Uterus (tissue), 4 donors: Measurements from ENCODE around the gene ITGB5. TPM values are rescaled to one million over a fixed set of nuclear protein-coding genes. Genes with fewer than 3 reads are reported as not detected.

Experiments used
- DNase-seq, 2 donors: peaks; one replicate each; pipeline ENCODE4 v3.0.0-alpha.2; 2019 to 2020
- H3K27ac ChIP-seq, 2 donors: fragments of 200-600 bp; sonication (generic); 1 replicate in 1 of 2; 2 replicates in 1 of 2; pipeline ENCODE4 v1.5.1; 2016 to 2018
- H3K27me3 ChIP-seq, 2 donors: fragments of 200-600 bp; sonication (generic); one replicate each; pipeline ENCODE4 v1.5.1; 2018 to 2019; ENCODE audit warnings: control low read depth in 1 of 2
- H3K36me3 ChIP-seq, 2 donors: fragments of 200-600 bp; sonication (generic); one replicate each; pipeline ENCODE4 v1.5.1; 2019; ENCODE audit warnings: control low read depth in 1 of 2
- H3K4me1 ChIP-seq, 2 donors: fragments of 200-600 bp; sonication (generic); one replicate each; pipeline ENCODE4 v1.5.1; 2018 to 2019; ENCODE audit warnings: control low read depth in 1 of 2
- H3K4me3 ChIP-seq, 2 donors: fragments of 200-600 bp; sonication (generic); 1 replicate in 1 of 2; 2 replicates in 1 of 2; pipeline ENCODE4 v1.5.1; 2018 to 2019; ENCODE audit warnings: mild to moderate bottlenecking in 1 of 2
- H3K9me3 ChIP-seq, 2 donors: fragments of 200-600 bp; sonication (generic); one replicate each; pipeline ENCODE4 v1.5.1; 2019; ENCODE audit warnings: control low read depth in 1 of 2
- CTCF ChIP-seq, 4 experiments: fragments of 200-600 bp in 2 of 4; fragments of 450-650 bp in 2 of 4; sonication (generic) in 2 of 4; IDR thresholded peaks; one replicate each; pipeline ENCODE4 v1.5.1; 2016 to 2019; ENCODE audit warnings: antibody characterized with exemption in 4 of 4, mild to moderate bottlenecking in 2 of 4, moderate library complexity in 1 of 4
- POLR2A ChIP-seq, 2 donors: fragments of 450-650 bp; IDR thresholded peaks; one replicate each; pipeline ENCODE4 v1.6.1; 2016; ENCODE audit warnings: antibody characterized with exemption in 2 of 2, mild to moderate bottlenecking in 1 of 2, moderate library complexity in 1 of 2
- intact Hi-C: fragments of 100-400 bp; cut with DNase I; formaldehyde crosslinking; loops from one replicate; pipeline ENCODE4 v1.15.1; 2023; ENCODE audit warnings: low total_unique reads
- total RNA-seq, 4 donors: library from RNA; depleted of rRNA in 3 of 4; stranded (reverse); fragments of >200 nt in 3 of 4; gene quantifications; one replicate each; pipeline versions ENCODE4 v1.1.0 to v1.2.4, GENCODE V29; 2014 to 2023
- donor health status: DM: yes; HTN: yes; CAD: no.

ITGB5 gene
- total RNA-seq, 4 donors from 2014 or later: 28.7 to 106 (median 71.6) TPM

- Histone ChIP-seq H3K36me3 (no peaks in the 10 kb centered on the region), H3K4me1 (peaks cover 5 to 25% of the 10 kb centered on the region in 2 donors), H3K9me3 (no peaks in the 10 kb centered on the region), H3K27me3 (no peaks in the 10 kb centered on the region), H3K27ac (peak overlapping the region; percentile 82 to 87), H3K4me3 (no peak overlapping the region)
- no peak for TF ChIP-seq CTCF (IDR thresholded peaks at IDR 0.05)
- TF ChIP-seq POLR2A (IDR thresholded peaks at IDR 0.05): no peak
- DNase-seq: no peak
- intact Hi-C loops: no loop called here
Measured at GRCh38 chr3:124815781-124816180, 71.4 kb downstream of the ITGB5 start.

- Histone ChIP-seq H3K9me3 (no peaks in the 10 kb centered on the region), H3K4me3 (no peak overlapping the region), H3K27ac (peak overlapping the region; percentile 82 to 87), H3K4me1 (peaks cover 5 to 31% of the 10 kb centered on the region in 2 donors), H3K36me3 (no peaks in the 10 kb centered on the region), H3K27me3 (no peaks in the 10 kb centered on the region)
- intact Hi-C loops: no loop called here
- no peak for TF ChIP-seq POLR2A (IDR thresholded peaks at IDR 0.05)
- no peak for DNase-seq
Measured at GRCh38 chr3:124814620-124815421, 72.3 kb downstream of the ITGB5 start.

GRCh38 chr3:124813541-124813940 is 73.6 kb downstream of the ITGB5 start:
- no peak for DNase-seq
- Histone ChIP-seq H3K36me3 (no peaks in the 10 kb centered on the region), H3K4me1 (peaks cover 5 to 31% of the 10 kb centered on the region in 2 donors), H3K27ac (peak overlapping the region; percentile 82 to 87), H3K4me3 (no peak overlapping the region), H3K27me3 (no peaks in the 10 kb centered on the region), H3K9me3 (no peaks in the 10 kb centered on the region)
- intact Hi-C loops: no loop called here
- TF ChIP-seq CTCF (IDR thresholded peaks at IDR 0.05) (no peak), POLR2A (IDR thresholded peaks at IDR 0.05) (no peak)

- H3K27ac ChIP-seq: peak overlapping the region; percentile 82 to 87
- peak; percentile 75 to 82 for DNase-seq
- peaks cover 5 to 31% of the 10 kb centered on the region in 2 donors for H3K4me1 ChIP-seq
- H3K27me3 ChIP-seq: no peaks in the 10 kb centered on the region
- intact Hi-C loops: no loop called here
- no peaks in the 10 kb centered on the region for H3K36me3 ChIP-seq
- no peaks in the 10 kb centered on the region for H3K9me3 ChIP-seq
- TF ChIP-seq POLR2A (IDR thresholded peaks at IDR 0.05): peak in 1 of 2 donors; percentile 36
- no peak for TF ChIP-seq CTCF (IDR thresholded peaks at IDR 0.05)
- H3K4me3 ChIP-seq: no peak overlapping the region
Measured at GRCh38 chr3:124812291-124813265, 74.6 kb downstream of the ITGB5 start.

GRCh38 chr3:124811436-124811835 is 75.7 kb downstream of the ITGB5 start:
- no peak for DNase-seq
- intact Hi-C loops: no loop called here
- Histone ChIP-seq H3K27me3 (no peaks in the 10 kb centered on the region), H3K9me3 (no peaks in the 10 kb centered on the region), H3K36me3 (no peaks in the 10 kb centered on the region), H3K4me3 (no peak overlapping the region), H3K27ac (peak overlapping the region; percentile 82 to 87), H3K4me1 (peaks cover 5 to 31% of the 10 kb centered on the region in 2 donors)
- TF ChIP-seq POLR2A (IDR thresholded peaks at IDR 0.05) (no peak), CTCF (IDR thresholded peaks at IDR 0.05) (no peak)
